ENCODE results near the gene HRAS. TPM values are rescaled to one million over a fixed set of nuclear protein-coding genes. Genes with fewer than 3 reads are reported as not detected.

Gene HRAS
- total RNA-seq, 1 donor from 2014 or later = 53.5 TPM

DNA sequence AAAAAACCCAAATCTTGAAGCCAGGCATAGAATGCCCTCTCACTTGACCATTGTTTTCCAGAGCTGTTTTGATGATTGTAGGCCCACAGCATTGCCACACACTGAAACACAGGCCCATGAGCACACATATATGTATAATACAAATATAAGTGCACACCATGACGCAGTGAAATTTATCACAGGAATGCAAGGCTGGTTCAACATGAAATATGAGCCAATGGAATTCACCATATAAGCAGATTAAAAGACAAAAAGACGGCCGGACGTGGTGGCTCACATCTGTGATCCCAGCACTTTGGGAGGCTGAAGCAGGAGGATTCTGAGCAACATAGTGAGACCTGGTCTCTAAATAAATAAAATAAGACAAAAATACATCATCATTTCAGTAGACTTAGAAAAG lies 19.0 kb downstream of the HRAS start:
- Histone ChIP-seq H3K9me3 (no peaks in the 10 kb centered on the region), H3K36me3 (no peaks in the 10 kb centered on the region), H3K4me3 (no peak overlapping the region), H3K27me3 (no peaks in the 10 kb centered on the region), H3K4me1 (peaks cover 7% of the 10 kb centered on the region), H3K27ac (peak overlapping the region; percentile 71)
- intact Hi-C loops (cut with DNase I) = loop anchor here (5.0 kb wide), 1 partner anchor 159 kb away; no protein-coding TSS in a partner anchor
- DNase-seq (ENCODE audit: extremely low spot score in 2 of 2) = no peak
- no peak for TF ChIP-seq POLR2AphosphoS5 (IDR thresholded peaks at IDR 0.05; ENCODE audit: insufficient read depth in 1 of 2, low read depth in 1 of 2)
- no peak for TF ChIP-seq POLR2A (IDR thresholded peaks at IDR 0.05)
- TF ChIP-seq, protein P1, sequence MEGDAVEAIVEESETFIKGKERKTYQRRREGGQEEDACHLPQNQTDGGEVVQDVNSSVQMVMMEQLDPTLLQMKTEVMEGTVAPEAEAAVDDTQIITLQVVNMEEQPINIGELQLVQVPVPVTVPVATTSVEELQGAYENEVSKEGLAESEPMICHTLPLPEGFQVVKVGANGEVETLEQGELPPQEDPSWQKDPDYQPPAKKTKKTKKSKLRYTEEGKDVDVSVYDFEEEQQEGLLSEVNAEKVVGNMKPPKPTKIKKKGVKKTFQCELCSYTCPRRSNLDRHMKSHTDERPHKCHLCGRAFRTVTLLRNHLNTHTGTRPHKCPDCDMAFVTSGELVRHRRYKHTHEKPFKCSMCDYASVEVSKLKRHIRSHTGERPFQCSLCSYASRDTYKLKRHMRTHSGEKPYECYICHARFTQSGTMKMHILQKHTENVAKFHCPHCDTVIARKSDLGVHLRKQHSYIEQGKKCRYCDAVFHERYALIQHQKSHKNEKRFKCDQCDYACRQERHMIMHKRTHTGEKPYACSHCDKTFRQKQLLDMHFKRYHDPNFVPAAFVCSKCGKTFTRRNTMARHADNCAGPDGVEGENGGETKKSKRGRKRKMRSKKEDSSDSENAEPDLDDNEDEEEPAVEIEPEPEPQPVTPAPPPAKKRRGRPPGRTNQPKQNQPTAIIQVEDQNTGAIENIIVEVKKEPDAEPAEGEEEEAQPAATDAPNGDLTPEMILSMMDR (IDR thresholded peaks at IDR 0.05) = no peak

DNA sequence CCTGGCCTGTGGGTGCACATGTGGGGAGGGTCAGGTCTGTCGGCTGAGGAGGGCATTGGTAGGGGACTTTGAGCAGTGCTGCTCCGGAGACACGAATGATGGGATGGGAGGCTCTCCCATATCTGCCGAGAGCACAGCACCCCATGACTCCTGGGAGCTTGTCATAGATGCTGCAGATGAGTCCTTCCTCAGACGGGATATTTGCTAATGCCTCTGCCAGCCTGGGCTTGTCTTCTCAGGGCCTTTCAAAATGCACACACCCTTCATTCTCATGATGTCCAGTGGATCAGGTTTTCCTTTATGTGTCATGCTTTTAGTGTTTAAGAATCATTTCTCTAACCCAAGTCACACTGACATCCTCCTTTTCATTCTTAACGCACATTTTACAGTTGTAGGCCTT lies 20.2 kb downstream of the HRAS start:
- intact Hi-C loops (cut with DNase I) = loop anchor here (5.0 kb wide), 1 partner anchor 158 kb away; no protein-coding TSS in a partner anchor
- DNase-seq (ENCODE audit: extremely low spot score in 2 of 2) = no peak
- TF ChIP-seq, protein P1 (IDR thresholded peaks at IDR 0.05) = no peak
- no peak for TF ChIP-seq POLR2A (IDR thresholded peaks at IDR 0.05)
- peak; percentile 33 to 72 for TF ChIP-seq POLR2AphosphoS5 (IDR thresholded peaks at IDR 0.05; ENCODE audit: insufficient read depth in 1 of 2, low read depth in 1 of 2)

DNA sequence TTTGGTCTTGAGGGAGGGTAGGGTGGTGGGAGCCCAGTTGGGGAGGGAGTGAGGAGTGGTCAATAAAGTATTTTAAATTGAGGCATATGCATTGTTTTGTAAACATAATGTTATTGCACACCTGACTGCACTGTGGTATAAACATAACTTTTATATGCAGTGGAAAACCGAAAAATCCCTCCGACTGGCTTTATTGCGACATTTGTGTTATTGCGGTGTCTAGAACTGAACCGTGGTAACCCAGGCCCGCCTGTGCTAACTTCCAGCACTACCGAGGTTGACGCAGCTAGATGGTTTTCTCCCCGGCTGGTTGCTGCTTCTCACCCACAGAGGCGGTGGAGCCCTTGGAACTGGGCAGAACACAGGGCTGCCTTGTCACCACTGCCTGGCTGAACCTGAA lies 20.8 kb downstream of the HRAS start:
- peaks cover 0 to 11% of the 10 kb centered on the region in 2 donors for H3K36me3 ChIP-seq

More for the DNA sequence above, 20.2 kb downstream of the HRAS start:
- H3K9me3 ChIP-seq = no peaks in the 10 kb centered on the region
- H3K4me1 ChIP-seq = peaks cover 7% of the 10 kb centered on the region
- peak overlapping the region; percentile 71 for H3K27ac ChIP-seq
- no peaks in the 10 kb centered on the region for H3K27me3 ChIP-seq
- H3K4me3 ChIP-seq = no peak overlapping the region
- H3K36me3 ChIP-seq = peaks cover 0 to 6% of the 10 kb centered on the region in 2 donors

DNA sequence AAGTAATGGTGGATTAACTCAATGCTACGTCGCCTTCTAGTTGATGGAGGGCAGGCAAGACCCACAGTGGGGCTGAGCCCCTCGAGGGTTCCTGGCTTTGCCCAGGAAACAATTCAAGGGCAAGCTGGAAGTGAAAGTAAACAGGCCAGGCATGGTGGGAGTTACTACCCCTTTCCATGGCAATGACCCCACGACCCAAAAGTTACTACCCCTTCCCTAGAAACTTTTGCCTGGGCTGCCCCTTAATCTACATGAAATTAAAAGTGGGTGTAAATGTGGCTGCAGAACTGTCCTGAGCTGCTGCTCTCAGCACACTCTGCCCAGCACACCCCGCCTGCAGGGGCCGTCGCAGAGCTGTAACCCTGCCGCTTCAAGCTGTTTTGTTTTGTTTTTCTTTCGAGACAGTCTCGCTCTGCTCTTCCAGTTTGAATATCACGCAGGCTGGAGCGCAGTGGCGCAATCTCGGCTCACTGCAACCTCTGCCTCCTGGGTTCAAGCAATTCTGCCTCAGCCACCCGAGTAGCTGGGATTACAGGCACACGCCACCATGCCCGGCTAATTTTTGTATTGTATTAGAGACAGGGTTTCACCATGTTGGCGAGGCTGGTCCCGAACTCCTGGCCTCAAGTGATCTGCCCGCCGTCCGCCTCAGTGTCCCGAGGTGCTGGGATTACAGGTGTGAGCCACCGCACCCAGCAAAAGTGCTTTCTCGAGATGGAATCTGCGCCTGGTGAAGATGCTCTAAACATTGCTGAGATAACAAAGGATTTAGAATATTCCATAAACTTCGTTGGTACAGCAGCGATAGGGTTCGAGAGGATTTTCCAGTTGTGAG lies 22.4 kb downstream of the HRAS start:
- DNase-seq (ENCODE audit: extremely low spot score in 2 of 2) = no peak
- no peaks in the 10 kb centered on the region for H3K9me3 ChIP-seq
- H3K27me3 ChIP-seq = no peaks in the 10 kb centered on the region
- intact Hi-C loops (cut with DNase I) = no loop called here
- peaks cover 6% of the 10 kb centered on the region for H3K4me1 ChIP-seq
- H3K27ac ChIP-seq = no peak overlapping the region
- peaks cover 0 to 11% of the 10 kb centered on the region in 2 donors for H3K36me3 ChIP-seq
- TF ChIP-seq POLR2AphosphoS5 (IDR thresholded peaks at IDR 0.05; ENCODE audit: insufficient read depth in 1 of 2, low read depth in 1 of 2) (no peak), POLR2A (IDR thresholded peaks at IDR 0.05) (no peak)
- TF ChIP-seq, protein P1 (IDR thresholded peaks at IDR 0.05) = no peak
- no peak overlapping the region for H3K4me3 ChIP-seq

More for the DNA sequence above, 20.8 kb downstream of the HRAS start:
- DNase-seq (ENCODE audit: extremely low spot score in 2 of 2) = no peak
- Histone ChIP-seq H3K4me3 (no peak overlapping the region), H3K27me3 (no peaks in the 10 kb centered on the region), H3K4me1 (peaks cover 7% of the 10 kb centered on the region), H3K27ac (peak overlapping the region; percentile 67), H3K9me3 (no peaks in the 10 kb centered on the region)
- no peak for TF ChIP-seq POLR2A (IDR thresholded peaks at IDR 0.05)
- no peak for TF ChIP-seq POLR2AphosphoS5 (IDR thresholded peaks at IDR 0.05; ENCODE audit: insufficient read depth in 1 of 2, low read depth in 1 of 2)
- TF ChIP-seq, protein P1 (IDR thresholded peaks at IDR 0.05) = no peak
- intact Hi-C loops (cut with DNase I) = loop anchor here (5.0 kb wide), 1 partner anchor 157 kb away; no protein-coding TSS in a partner anchor

DNA sequence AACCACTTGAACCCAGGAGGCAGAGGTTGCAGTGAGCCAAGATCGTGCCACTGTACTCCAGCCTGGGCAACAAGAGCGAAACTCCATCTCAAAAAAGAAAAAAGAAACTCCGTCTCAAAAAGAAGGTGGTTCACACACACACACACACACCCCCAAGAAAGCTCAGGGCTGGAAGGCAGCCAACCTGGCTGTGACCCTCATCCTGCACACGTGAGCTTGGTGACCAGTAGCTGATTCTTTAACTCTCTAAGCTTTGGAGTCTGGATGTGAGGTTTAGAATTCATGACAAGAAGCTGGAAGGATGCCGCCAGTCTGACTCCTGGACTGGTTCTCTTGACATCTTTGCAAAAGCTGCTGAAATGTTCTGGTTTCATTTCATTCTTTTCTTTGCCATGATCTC lies 26.4 kb downstream of the HRAS start:
- no peak for DNase-seq (ENCODE audit: extremely low spot score in 2 of 2)
- Histone ChIP-seq H3K9me3 (no peaks in the 10 kb centered on the region), H3K27ac (no peak overlapping the region), H3K36me3 (peaks cover 0 to 11% of the 10 kb centered on the region in 2 donors), H3K27me3 (no peaks in the 10 kb centered on the region), H3K4me1 (peaks cover 33% of the 10 kb centered on the region), H3K4me3 (no peak overlapping the region)
- no peak for TF ChIP-seq POLR2AphosphoS5 (IDR thresholded peaks at IDR 0.05; ENCODE audit: insufficient read depth in 1 of 2, low read depth in 1 of 2)
- TF ChIP-seq POLR2A (IDR thresholded peaks at IDR 0.05) = no peak
- TF ChIP-seq, protein P1 (IDR thresholded peaks at IDR 0.05) = no peak
- intact Hi-C loops (cut with DNase I) = no loop called here
